ENCODE measurements around the gene LNX1.

LNX1 gene

DNA sequence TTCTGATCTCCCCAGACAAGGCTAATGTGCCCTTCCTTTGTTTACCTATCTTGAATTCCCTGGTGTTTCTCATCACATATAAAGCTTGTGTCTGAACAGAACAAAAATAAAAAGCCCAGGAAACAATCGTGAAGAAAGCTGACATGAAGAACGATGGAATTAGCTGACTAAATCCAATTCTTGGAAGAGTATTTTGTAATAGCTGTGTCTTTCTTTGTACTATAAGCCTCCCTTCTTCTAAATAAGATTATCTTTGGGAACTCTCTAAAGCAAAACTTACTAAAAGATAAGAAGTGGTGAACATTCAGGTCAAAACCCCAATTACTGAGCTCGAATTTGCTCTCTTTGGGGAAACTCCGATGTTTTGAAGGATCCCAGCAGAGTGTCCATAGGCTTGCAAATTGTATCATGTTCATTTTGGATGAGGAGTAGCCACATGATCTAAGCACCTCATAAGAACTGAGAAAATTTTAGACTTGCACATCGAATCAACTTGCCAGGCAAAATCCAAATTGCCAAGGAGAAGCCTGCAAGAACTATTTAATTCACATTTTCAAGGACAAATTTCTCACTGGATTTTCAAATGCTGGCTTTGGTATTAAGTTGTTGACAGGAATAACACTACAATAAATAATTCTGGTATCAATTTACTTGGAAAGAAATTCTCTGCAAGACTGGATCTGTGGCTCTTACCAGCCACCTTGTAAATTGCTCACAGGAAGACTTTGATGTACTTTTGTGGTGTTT lies 106.2 kb downstream of the LNX1 start:
- in situ Hi-C loops (cut with MboI; ENCODE audit: low sequenced_read_pairs, unreplicated experiment) = loop anchor here (25.0 kb wide), 2 partner anchors 448 to 727 kb away; no protein-coding TSS in a partner anchor
- TF ChIP-seq, protein P1, sequence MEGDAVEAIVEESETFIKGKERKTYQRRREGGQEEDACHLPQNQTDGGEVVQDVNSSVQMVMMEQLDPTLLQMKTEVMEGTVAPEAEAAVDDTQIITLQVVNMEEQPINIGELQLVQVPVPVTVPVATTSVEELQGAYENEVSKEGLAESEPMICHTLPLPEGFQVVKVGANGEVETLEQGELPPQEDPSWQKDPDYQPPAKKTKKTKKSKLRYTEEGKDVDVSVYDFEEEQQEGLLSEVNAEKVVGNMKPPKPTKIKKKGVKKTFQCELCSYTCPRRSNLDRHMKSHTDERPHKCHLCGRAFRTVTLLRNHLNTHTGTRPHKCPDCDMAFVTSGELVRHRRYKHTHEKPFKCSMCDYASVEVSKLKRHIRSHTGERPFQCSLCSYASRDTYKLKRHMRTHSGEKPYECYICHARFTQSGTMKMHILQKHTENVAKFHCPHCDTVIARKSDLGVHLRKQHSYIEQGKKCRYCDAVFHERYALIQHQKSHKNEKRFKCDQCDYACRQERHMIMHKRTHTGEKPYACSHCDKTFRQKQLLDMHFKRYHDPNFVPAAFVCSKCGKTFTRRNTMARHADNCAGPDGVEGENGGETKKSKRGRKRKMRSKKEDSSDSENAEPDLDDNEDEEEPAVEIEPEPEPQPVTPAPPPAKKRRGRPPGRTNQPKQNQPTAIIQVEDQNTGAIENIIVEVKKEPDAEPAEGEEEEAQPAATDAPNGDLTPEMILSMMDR (IDR thresholded peaks at IDR 0.05; ENCODE audit: borderline replicate concordance, control extremely low read depth, extremely low read depth, insufficient read depth, missing control alignments) = no peak
- DNase-seq (ENCODE audit: low spot score) = no peak

DNA sequence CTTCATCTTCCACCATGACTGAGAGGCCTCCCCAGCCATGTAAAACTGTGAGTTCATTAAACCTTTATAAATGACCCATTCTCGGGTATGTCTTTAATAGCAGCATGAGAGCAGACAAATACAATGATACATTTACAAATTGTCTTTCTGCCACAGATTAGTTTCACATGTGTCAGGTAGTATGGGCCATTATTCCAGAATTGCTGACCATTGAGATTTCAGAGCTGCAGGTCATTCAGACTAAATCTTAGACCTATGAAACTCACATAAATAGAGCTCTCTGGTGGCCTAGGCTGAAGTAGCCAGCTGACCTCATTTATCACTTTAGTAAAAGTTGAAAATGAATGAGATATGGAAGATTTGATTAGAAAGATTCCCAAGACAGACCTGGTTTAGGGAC lies 108.0 kb downstream of the LNX1 start:
- TF ChIP-seq, protein P1 (IDR thresholded peaks at IDR 0.05; ENCODE audit: borderline replicate concordance, control extremely low read depth, extremely low read depth, insufficient read depth, missing control alignments) = no peak
- DNase-seq (ENCODE audit: low spot score) = no peak
- in situ Hi-C loops (cut with MboI; ENCODE audit: low sequenced_read_pairs, unreplicated experiment) = loop anchor here (25.0 kb wide), 2 partner anchors 446 to 729 kb away; no protein-coding TSS in a partner anchor

DNA sequence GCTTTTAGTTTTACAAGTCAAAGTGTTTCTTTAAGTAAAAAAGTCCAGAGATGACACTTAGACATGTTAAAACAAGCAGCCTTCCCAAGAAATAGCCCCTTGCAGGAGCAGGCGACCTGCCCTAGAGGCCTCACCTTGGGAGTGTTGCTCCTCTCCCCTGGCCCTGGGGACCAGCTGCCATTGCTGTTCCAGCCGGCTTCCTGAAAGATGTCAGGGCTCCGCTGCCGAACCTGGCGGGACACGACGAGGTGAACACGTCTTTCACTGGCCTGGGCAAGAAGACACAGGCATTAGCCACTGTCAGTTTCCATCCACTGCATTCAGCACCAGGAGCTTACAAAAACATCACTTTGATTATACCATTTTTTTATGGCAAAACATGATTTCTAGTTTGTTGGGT lies 109.7 kb downstream of the LNX1 start:
- TF ChIP-seq, protein P1 (IDR thresholded peaks at IDR 0.05; ENCODE audit: borderline replicate concordance, control extremely low read depth, extremely low read depth, insufficient read depth, missing control alignments) = no peak
- in situ Hi-C loops (cut with MboI; ENCODE audit: low sequenced_read_pairs, unreplicated experiment) = loop anchor here (25.0 kb wide), 2 partner anchors 444 to 731 kb away; no protein-coding TSS in a partner anchor
- no peak for DNase-seq (ENCODE audit: low spot score)

DNA sequence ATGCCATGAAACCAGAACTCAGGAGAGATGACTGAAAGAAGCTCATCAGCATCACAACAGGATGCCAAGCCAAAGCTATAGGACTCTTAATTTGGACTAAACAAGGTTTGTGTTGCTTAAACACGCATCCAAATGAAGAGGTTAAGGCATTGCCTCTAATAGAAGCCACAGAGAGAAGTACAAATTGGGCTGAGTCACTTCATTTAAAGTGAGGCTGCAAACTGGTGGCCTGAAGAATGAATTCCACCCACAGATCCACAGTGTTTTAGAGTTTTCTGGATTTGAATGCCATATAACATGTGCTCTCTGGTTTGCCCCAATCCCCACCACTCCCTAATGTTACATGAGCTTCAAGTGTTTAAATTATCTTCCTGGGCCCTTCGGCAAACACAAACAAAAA lies 110.4 kb downstream of the LNX1 start:
- TF ChIP-seq, protein P1 (IDR thresholded peaks at IDR 0.05; ENCODE audit: borderline replicate concordance, control extremely low read depth, extremely low read depth, insufficient read depth, missing control alignments) = no peak
- DNase-seq (ENCODE audit: low spot score) = no peak
- in situ Hi-C loops (cut with MboI; ENCODE audit: low sequenced_read_pairs, unreplicated experiment) = loop anchor here (25.0 kb wide), 2 partner anchors 444 to 731 kb away; no protein-coding TSS in a partner anchor

DNA sequence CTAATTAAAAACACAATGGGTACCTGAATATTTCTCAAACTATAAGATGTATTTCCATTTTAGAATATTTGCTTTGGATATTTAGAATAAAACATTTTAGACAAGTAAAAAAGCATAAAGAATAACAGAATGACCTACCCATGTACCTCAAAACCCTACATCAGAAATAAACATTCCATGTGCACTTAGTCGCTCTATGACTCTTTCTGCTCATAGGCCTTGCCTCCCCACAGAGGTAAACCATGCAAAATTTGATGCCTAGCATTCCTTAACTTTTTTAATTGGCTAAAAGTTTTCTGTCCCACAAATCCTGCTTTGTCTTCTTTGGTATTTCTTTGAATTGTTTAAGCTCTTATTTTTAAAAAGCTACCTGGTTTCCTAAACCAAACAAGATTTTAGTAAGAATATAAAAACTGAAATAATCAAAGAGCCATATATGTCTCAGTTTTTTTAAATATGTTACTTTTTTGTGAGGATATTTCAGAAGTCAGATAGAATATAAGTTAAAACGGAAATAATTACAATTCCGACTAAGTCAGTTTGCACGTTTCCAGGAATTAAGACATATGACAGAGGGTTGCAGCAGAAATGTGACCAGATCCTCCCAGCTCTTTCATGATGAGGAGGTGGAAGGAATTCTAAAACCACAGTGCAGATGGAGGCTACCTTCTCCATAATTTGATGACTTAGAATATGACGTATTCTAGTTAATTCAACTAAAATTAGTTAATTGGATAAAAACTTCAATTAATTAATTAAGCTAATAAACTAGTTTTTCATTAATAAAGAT lies 111.4 kb downstream of the LNX1 start:
- in situ Hi-C loops (cut with MboI; ENCODE audit: low sequenced_read_pairs, unreplicated experiment) = loop anchor here (25.0 kb wide), 2 partner anchors 443 to 732 kb away; no protein-coding TSS in a partner anchor
- no peak for DNase-seq (ENCODE audit: low spot score)
- TF ChIP-seq, protein P1 (IDR thresholded peaks at IDR 0.05; ENCODE audit: borderline replicate concordance, control extremely low read depth, extremely low read depth, insufficient read depth, missing control alignments) = no peak

DNA sequence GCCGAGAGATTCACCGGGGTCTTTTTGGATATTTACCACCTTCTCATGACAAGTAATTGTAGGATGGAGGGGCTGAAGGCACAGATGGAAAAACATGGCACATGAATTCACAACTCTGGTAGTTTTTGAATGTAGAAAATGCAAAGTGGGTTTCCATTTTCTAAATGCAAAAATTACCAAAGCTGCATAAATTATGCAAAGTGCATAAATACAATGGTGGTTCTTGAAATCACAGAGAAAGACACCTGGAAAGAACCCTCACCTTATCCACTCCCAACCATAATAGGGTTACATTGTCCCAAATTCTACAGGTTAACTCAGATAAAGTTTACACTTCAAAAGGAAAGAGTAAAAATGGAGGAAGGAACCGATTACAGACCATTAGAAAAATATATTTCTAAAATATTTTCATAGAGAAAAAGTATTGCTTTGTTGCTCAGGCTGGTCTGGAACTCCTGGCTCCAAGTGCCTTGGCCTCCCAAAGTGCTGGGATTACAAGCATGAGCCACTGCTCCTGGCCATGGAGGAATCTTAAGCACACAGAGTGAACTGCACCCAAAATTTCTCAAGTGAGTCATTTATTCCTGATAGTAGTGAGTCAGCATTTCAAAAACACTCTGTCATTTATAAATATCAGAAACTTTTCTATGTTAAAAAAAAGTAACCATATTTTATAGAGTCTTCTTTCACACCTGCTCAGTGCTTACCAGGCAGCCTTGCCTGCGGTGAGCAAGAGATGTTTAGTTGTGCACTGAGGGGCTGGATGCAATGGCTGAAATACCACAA lies 112.4 kb downstream of the LNX1 start:
- in situ Hi-C loops (cut with MboI; ENCODE audit: low sequenced_read_pairs, unreplicated experiment) = loop anchor here (25.0 kb wide), 2 partner anchors 442 to 733 kb away; no protein-coding TSS in a partner anchor
- no peak for DNase-seq (ENCODE audit: low spot score)
- TF ChIP-seq, protein P1 (IDR thresholded peaks at IDR 0.05; ENCODE audit: borderline replicate concordance, control extremely low read depth, extremely low read depth, insufficient read depth, missing control alignments) = no peak
